HCT116 (cell line): ENCODE measurements around the gene TSC22D3. TPM values are rescaled to one million over a fixed set of nuclear protein-coding genes. Genes with fewer than 3 reads are reported as not detected.
"Not testable (repeated sequence)": the region's sequence is repeated elsewhere in the genome, so short reads cannot be mapped to it uniquely, and the experiment has no call there.

ENCODE experiments used
- ATAC-seq: fragments of 200-7000 bp; cut with Tn5 transposase; 2 replicates; pipeline ENCODE4 v1.9.1; 2020; ENCODE audit warnings: mild to moderate bottlenecking, moderate library complexity
- BruUV-seq: library from RNA; stranded (reverse); fragments of 400-500 nt; replicated peaks from 2 replicates; lab custom pipeline; 2021; lab: Mats Ljungman, UMichigan
- CTCF ChIA-PET: fragments of 300-600 bp; sonication (Branson Sonifier 250); formaldehyde crosslinking; loops from one replicate; lab custom pipeline; 2021; ENCODE audit warnings: antibody characterized with exemption; lab: Charles Lee
- POLR2A ChIA-PET: fragments of 300-600, 350-600 bp; sonication (Branson Sonifier 250); formaldehyde crosslinking; loops from one replicate; lab custom pipeline; 2021; ENCODE audit warnings: antibody characterized with exemption; lab: Charles Lee
- RAD21 ChIA-PET, 2 experiments: fragments of 300-600 bp; sonication (Branson Sonifier 250); formaldehyde crosslinking; loops; one replicate each; lab custom pipeline; 2023; ENCODE audit warnings: low total read pairs in 2 of 2; ENCODE audit not compliant: uncharacterized antibody in 2 of 2, unreplicated experiment in 2 of 2, low non-redundant PET in 1 of 2; lab: Charles Lee
- DNase-seq: peaks from one replicate; pipeline ENCODE4 v3.0.0-alpha.2; 2010; ENCODE audit warnings: low read depth, low spot score
- H2AFZ ChIP-seq: fragments of 200-600 bp; shearing (Covaris generic), sonication (generic); 2 replicates; pipeline ENCODE4 v1.6.1; 2017; ENCODE audit warnings: low read depth, mixed run types, mixed read lengths, antibody characterized with exemption, low read length; ENCODE audit not compliant: poor library complexity, severe bottlenecking
- H3K27ac ChIP-seq: 2 replicates; pipeline ENCODE4 v1.5.1; 2012; ENCODE audit warnings: low read depth, low read length
- H3K27me3 ChIP-seq: fragments of 200-600 bp; sonication (generic); 2 replicates; pipeline ENCODE4 v1.6.1; 2016; ENCODE audit warnings: mixed run types, low read length, mixed read lengths; ENCODE audit not compliant: insufficient read depth
- H3K36me3 ChIP-seq, 2 experiments: fragments of 200-500 bp in 1 of 2; fragments of 200-600 bp in 1 of 2; sonication (Bioruptor generic) in 1 of 2; sonication (generic) in 1 of 2; 2 replicates each; pipeline versions ENCODE4 v1.5.1 to v1.6.1; 2014 to 2016; ENCODE audit warnings: low read length in 2 of 2, inconsistent platforms in 1 of 2, mixed read lengths in 1 of 2, mixed run types in 1 of 2; ENCODE audit not compliant: insufficient read depth in 2 of 2, control insufficient read depth in 1 of 2
- H3K4me1 ChIP-seq, 2 experiments: fragments of 200-600 bp in 1 of 2; sonication (generic) in 1 of 2; 2 replicates each; pipeline versions ENCODE4 v1.5.1 to v1.6.1; 2012 to 2017; ENCODE audit warnings: low read length in 2 of 2, inconsistent platforms in 1 of 2, mild to moderate bottlenecking in 1 of 2, mixed read lengths in 1 of 2, mixed run types in 1 of 2, moderate library complexity in 1 of 2; ENCODE audit not compliant: insufficient read depth in 2 of 2, control insufficient read depth in 1 of 2
- H3K4me2 ChIP-seq: fragments of 200-600 bp; sonication (generic); 2 replicates; pipeline ENCODE4 v1.6.1; 2017; ENCODE audit warnings: mixed run types, low read length, mixed read lengths
- H3K4me3 ChIP-seq, 2 experiments: fragments of 200-600 bp in 1 of 2; sonication (generic) in 1 of 2; replicated peaks in 1 of 2; 2 replicates each; pipeline ENCODE4 v1.5.1; 2011 to 2016; ENCODE audit warnings: low read length in 2 of 2, control low read depth in 1 of 2, low read depth in 1 of 2, mild to moderate bottlenecking in 1 of 2, mixed read lengths in 1 of 2, mixed run types in 1 of 2
- H3K79me2 ChIP-seq: fragments of 200-600 bp; sonication (generic); 2 replicates; pipeline ENCODE4 v1.6.1; 2017; ENCODE audit warnings: mild to moderate bottlenecking, mixed run types, low read length, moderate library complexity, mixed read lengths; ENCODE audit not compliant: insufficient read depth
- H3K9ac ChIP-seq: fragments of 200-600 bp; sonication (generic); 2 replicates; pipeline ENCODE4 v1.6.1; 2016; ENCODE audit warnings: low read length, mixed read lengths
- H3K9me2 ChIP-seq: fragments of 200-600 bp; sonication (generic), shearing (Covaris generic); 2 replicates; pipeline ENCODE4 v1.6.1; 2017; ENCODE audit warnings: mixed run types, mild to moderate bottlenecking, moderate library complexity; ENCODE audit not compliant: insufficient read depth
- H3K9me3 ChIP-seq, 2 experiments: fragments of 200-500 bp in 1 of 2; fragments of 200-600 bp in 1 of 2; sonication (Bioruptor generic) in 1 of 2; sonication (generic) in 1 of 2; 2 replicates each; pipeline ENCODE4 v1.6.1; 2014 to 2017; ENCODE audit warnings: low read length in 2 of 2, mixed read lengths in 2 of 2, inconsistent platforms in 1 of 2, low read depth in 1 of 2, mild to moderate bottlenecking in 1 of 2, mixed run types in 1 of 2, moderate library complexity in 1 of 2; ENCODE audit not compliant: control insufficient read depth in 1 of 2, insufficient read depth in 1 of 2
- H4K20me1 ChIP-seq: fragments of 200-600 bp; sonication (generic), shearing (Covaris generic); 2 replicates; pipeline ENCODE4 v1.6.1; 2017; ENCODE audit warnings: mixed run types, mild to moderate bottlenecking, moderate library complexity; ENCODE audit not compliant: insufficient read depth
- CTCF ChIP-seq, 3 experiments: fragments of 200-600 bp in 1 of 3; sonication (generic) in 1 of 3; IDR thresholded peaks in 2 of 3; conservative IDR thresholded peaks in 1 of 3; 2 replicates each; pipeline ENCODE4 v1.5.1; 2012 to 2017; ENCODE audit warnings: low read depth in 2 of 3, low read length in 2 of 3, antibody characterized with exemption in 1 of 3, borderline replicate concordance in 1 of 3, control low read depth in 1 of 3, mild to moderate bottlenecking in 1 of 3, mixed read lengths in 1 of 3, mixed run types in 1 of 3, moderate library complexity in 1 of 3; ENCODE audit not compliant: insufficient read depth in 1 of 3
- FOSL1 ChIP-seq: IDR thresholded peaks from 2 replicates; pipeline ENCODE4 v1.6.1; 2012; ENCODE audit warnings: low read depth
- POLR2AphosphoS5 ChIP-seq: IDR thresholded peaks from 2 replicates; pipeline ENCODE4 v1.6.1; 2011; ENCODE audit warnings: mild to moderate bottlenecking, low read depth, low read length, moderate library complexity
- REST ChIP-seq: IDR thresholded peaks from 2 replicates; pipeline ENCODE4 v1.6.1; 2012; ENCODE audit warnings: low read depth
- SP1 ChIP-seq: IDR thresholded peaks from 2 replicates; pipeline ENCODE4 v1.6.1; 2012; ENCODE audit warnings: low read depth
- TCF7L2 ChIP-seq: IDR thresholded peaks from 2 replicates; pipeline ENCODE4 v1.7.0; 2011; ENCODE audit warnings: borderline replicate concordance, inconsistent platforms; ENCODE audit not compliant: insufficient read depth, insufficient read length; ENCODE audit errors: extremely low read depth
- intact Hi-C: fragments of 100-400 bp; cut with micrococcal nuclease; formaldehyde crosslinking; loops from 2 replicates; pipeline ENCODE4 v1.10.0; 2022
- total RNA-seq: library from RNA; stranded (reverse); gene quantifications from one replicate; pipeline ENCODE4 v1.2.1, GENCODE V29; 2021; ENCODE audit not compliant: unreplicated experiment

TSC22D3 gene
- total RNA-seq, 1 experiment from 2014 or later: 24.6 TPM

DNA sequence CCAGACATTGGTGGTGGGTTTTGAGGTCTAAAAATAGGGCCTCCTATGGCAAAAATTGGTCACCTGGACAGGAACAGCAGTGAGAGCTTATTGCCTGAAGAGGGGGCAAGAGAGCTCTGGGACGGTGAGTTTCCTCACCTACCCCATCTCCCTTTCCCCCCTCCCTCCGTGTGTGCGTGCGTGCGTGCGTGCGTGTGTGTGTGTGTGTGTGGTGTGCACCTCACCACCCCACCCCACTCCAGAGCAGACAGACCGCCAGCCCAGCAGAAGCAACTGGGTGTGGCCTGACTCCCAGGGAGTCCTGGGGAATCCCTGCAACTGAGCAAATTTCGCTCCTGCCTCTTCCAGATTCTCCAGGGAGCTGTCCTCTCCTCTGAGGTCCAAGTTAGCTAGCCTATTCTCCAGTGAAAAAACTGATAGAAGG is 102.6 kb downstream of the TSC22D3 start:
- CTCF ChIA-PET: interaction anchor here (0.6 to 2.0 kb wide), 13 partner anchors 8 to 779 kb away, joined by 3 to 15 read pairs (median 5); partner anchors contain the start of genes NCBP2L and TSC22D3
- no peaks in the 10 kb centered on the region for H3K36me3 ChIP-seq
- H3K4me1 ChIP-seq: peaks cover 32 to 42% of the 10 kb centered on the region in 2 experiments
- H3K9me2 ChIP-seq: no peaks in the 10 kb centered on the region
- H3K79me2 ChIP-seq: no peaks in the 10 kb centered on the region
- no peaks in the 10 kb centered on the region for H4K20me1 ChIP-seq
- no peak overlapping the region for H3K27ac ChIP-seq
- DNase-seq: peak; percentile 63
- peak; percentile 75 for ATAC-seq
- H3K27me3 ChIP-seq: no peaks in the 10 kb centered on the region
- H3K4me3 ChIP-seq: no peak overlapping the region
- intact Hi-C loops: loop anchor here (1.0 to 2.0 kb wide), 2 partner anchors 45 to 104 kb away; partner anchors contain the start of gene NCBP2L
- no peaks in the 10 kb centered on the region for H3K9me3 ChIP-seq
- H2AFZ ChIP-seq: no peak overlapping the region
- H3K4me2 ChIP-seq: peak overlapping the region; percentile 55
- no peak overlapping the region for H3K9ac ChIP-seq
- POLR2A ChIA-PET: interaction anchor here (0.7 to 1.6 kb wide), 3 partner anchors 11 to 104 kb away, joined by 3 to 6 read pairs (median 5); partner anchors contain the start of gene NCBP2L
- TF ChIP-seq REST (no peak), CTCF (IDR thresholded peaks at IDR 0.05 in 2 of 3, conservative IDR thresholded peaks at IDR 0.05 in 1 of 3; ENCODE audit: borderline replicate concordance in 1 of 3, insufficient read depth in 1 of 3, low read depth in 2 of 3, low read length in 2 of 3) (peak in 2 of 3 experiments; percentile 49 to 64; a peak in 4 of 6 replicates), FOSL1 (no peak), POLR2AphosphoS5 (peak; percentile 28; the same call in 1 of the 2 replicates), SP1 (no peak), TCF7L2 (peak; percentile 34)
- TF ChIP-seq, all 23 proteins: peak for 3
- BruUV-seq: no TSS peak
- RAD21 ChIA-PET: interaction anchor here (0.6 to 1.3 kb wide), 5 partner anchors 45 to 104 kb away, joined by 3 to 14 read pairs (median 3); partner anchors contain the start of genes NCBP2L (in 2 of the 2) and TSC22D3 (in 2 of the 2)

DNA sequence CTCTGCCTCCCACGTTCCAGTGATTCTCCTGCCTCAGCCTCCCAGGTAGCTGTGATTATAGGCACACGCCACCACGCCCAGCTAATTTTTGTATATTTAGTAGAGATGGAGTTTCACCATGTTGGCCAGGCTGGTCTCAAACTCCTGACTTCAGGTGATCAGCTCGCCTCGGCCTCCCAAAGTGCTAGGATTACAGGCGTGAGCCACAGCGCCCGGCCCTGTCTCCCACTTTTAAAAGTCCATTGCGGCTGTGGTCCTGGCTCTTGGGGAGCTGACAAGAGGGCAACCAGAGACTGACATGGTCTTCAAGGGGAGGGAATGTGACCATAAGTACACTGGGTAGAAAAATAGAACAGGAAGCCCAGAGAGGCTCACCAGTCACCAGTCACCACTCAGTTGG is 104.3 kb downstream of the TSC22D3 start:
- DNase-seq, H3K27me3 ChIP-seq, ATAC-seq, POLR2A ChIA-PET, H3K36me3 ChIP-seq, RAD21 ChIA-PET, H3K9me3 ChIP-seq, H3K27ac ChIP-seq, H3K79me2 ChIP-seq, BruUV-seq, H3K4me3 ChIP-seq, H2AFZ ChIP-seq, intact Hi-C loops, H3K9ac ChIP-seq, H3K4me2 ChIP-seq, CTCF ChIA-PET, H3K9me2 ChIP-seq, H4K20me1 ChIP-seq: not testable (repeated sequence)
- peaks cover 23 to 30% of the 10 kb centered on the region in 2 experiments for H3K4me1 ChIP-seq
